Activated T-cell treated with anti-CD3 and anti-CD28 coated beads, Interleukin-2, amount 50 U/mL, for 4 hours (primary cell): Measurements from ENCODE around the gene CTNNA2. TPM values are rescaled to one million over a fixed set of nuclear protein-coding genes. Genes with fewer than 3 reads are reported as not detected.

Source experiments
- ATAC-seq, 2 donors: fragments of 200-7000 bp; cut with Tn5 transposase; one replicate each; pipeline ENCODE4 v1.10.0; 2021
- DNase-seq: peaks from one replicate; pipeline ENCODE4 v3.0.0-alpha.2; 2020
- H3K27me3 Mint-ChIP-seq: one replicate; pipeline ENCODE4 v1.8.0; 2021; ENCODE audit warnings: low read depth, mixed read lengths
- H3K36me3 Mint-ChIP-seq: one replicate; pipeline ENCODE4 v1.8.0; 2022; ENCODE audit warnings: mixed read lengths; ENCODE audit not compliant: insufficient read depth
- H3K4me1 Mint-ChIP-seq: one replicate; pipeline ENCODE4 v1.8.0; 2021; ENCODE audit warnings: low read depth, mixed read lengths
- H3K4me3 Mint-ChIP-seq: one replicate; pipeline ENCODE4 v1.8.0; 2021; ENCODE audit warnings: mild to moderate bottlenecking, moderate library complexity, mixed read lengths
- H3K9me3 Mint-ChIP-seq: one replicate; pipeline ENCODE4 v1.8.0; 2021; ENCODE audit warnings: mixed read lengths
- total RNA-seq, 3 donors: library from RNA; stranded (reverse); gene quantifications; one replicate each; pipeline ENCODE4 v1.2.1, GENCODE V29; 2021

Gene CTNNA2
- total RNA-seq, 3 donors from 2014 or later = 0.08 TPM; not detected in 2

GRCh38 chr2:79630060-79630459 is 117.2 kb downstream of the CTNNA2 start:
- DNase-seq (no peak), ATAC-seq (no peak)
- H3K9me3 Mint-ChIP-seq = peaks cover 30% of the 10 kb centered on the region
- H3K4me1 Mint-ChIP-seq = no peaks in the 10 kb centered on the region
- no peaks in the 10 kb centered on the region for H3K36me3 Mint-ChIP-seq
- no peak overlapping the region for H3K4me3 Mint-ChIP-seq
- no peaks in the 10 kb centered on the region for H3K27me3 Mint-ChIP-seq

GRCh38 chr2:79630972-79631557 is 118.2 kb downstream of the CTNNA2 start:
- no peak overlapping the region for H3K4me3 Mint-ChIP-seq
- H3K4me1 Mint-ChIP-seq = no peaks in the 10 kb centered on the region
- DNase-seq = no peak
- H3K9me3 Mint-ChIP-seq = peaks cover 26% of the 10 kb centered on the region
- H3K27me3 Mint-ChIP-seq = no peaks in the 10 kb centered on the region
- no peak for ATAC-seq
- no peaks in the 10 kb centered on the region for H3K36me3 Mint-ChIP-seq

- Mint-ChIP-seq H3K4me3 (no peak overlapping the region), H3K4me1 (no peaks in the 10 kb centered on the region), H3K27me3 (no peaks in the 10 kb centered on the region), H3K36me3 (no peaks in the 10 kb centered on the region), H3K9me3 (peaks cover 14% of the 10 kb centered on the region)
- DNase-seq (no peak), ATAC-seq (no peak)
Measured at GRCh38 chr2:79638410-79638809, 125.6 kb downstream of the CTNNA2 start.

GRCh38 chr2:79638954-79639353 is 126.1 kb downstream of the CTNNA2 start:
- H3K4me1 Mint-ChIP-seq = no peaks in the 10 kb centered on the region

GRCh38 chr2:79640001-79640400 is 127.2 kb downstream of the CTNNA2 start:
- Mint-ChIP-seq H3K4me1 (no peaks in the 10 kb centered on the region), H3K9me3 (peaks cover 9% of the 10 kb centered on the region), H3K36me3 (no peaks in the 10 kb centered on the region), H3K4me3 (no peak overlapping the region), H3K27me3 (no peaks in the 10 kb centered on the region)
- DNase-seq = no peak
- ATAC-seq = no peak

More at GRCh38 chr2:79638954-79639353, 126.1 kb downstream of the CTNNA2 start:
- H3K27me3 Mint-ChIP-seq = no peaks in the 10 kb centered on the region
- ATAC-seq = no peak
- peaks cover 11% of the 10 kb centered on the region for H3K9me3 Mint-ChIP-seq
- DNase-seq = no peak
- no peak overlapping the region for H3K4me3 Mint-ChIP-seq
- H3K36me3 Mint-ChIP-seq = no peaks in the 10 kb centered on the region

GRCh38 chr2:79649531-79649930 is 136.7 kb downstream of the CTNNA2 start:
- Mint-ChIP-seq H3K27me3 (no peaks in the 10 kb centered on the region), H3K9me3 (peaks cover 34% of the 10 kb centered on the region), H3K36me3 (no peaks in the 10 kb centered on the region), H3K4me1 (no peaks in the 10 kb centered on the region), H3K4me3 (no peak overlapping the region)
- no peak for ATAC-seq
- no peak for DNase-seq

- Mint-ChIP-seq H3K36me3 (no peaks in the 10 kb centered on the region), H3K27me3 (no peaks in the 10 kb centered on the region), H3K4me3 (no peak overlapping the region), H3K9me3 (peaks cover 18% of the 10 kb centered on the region), H3K4me1 (no peaks in the 10 kb centered on the region)
- no peak for DNase-seq
- ATAC-seq = no peak
Measured at GRCh38 chr2:79660557-79660956, 147.7 kb downstream of the CTNNA2 start.

GRCh38 chr2:79665091-79665490 is 152.2 kb downstream of the CTNNA2 start:
- no peaks in the 10 kb centered on the region for H3K27me3 Mint-ChIP-seq
- ATAC-seq (no peak), DNase-seq (no peak)
- no peak overlapping the region for H3K4me3 Mint-ChIP-seq
- no peaks in the 10 kb centered on the region for H3K4me1 Mint-ChIP-seq
- H3K36me3 Mint-ChIP-seq = no peaks in the 10 kb centered on the region
- H3K9me3 Mint-ChIP-seq = peaks cover 21% of the 10 kb centered on the region

GRCh38 chr2:79666430-79666829 is 153.6 kb downstream of the CTNNA2 start:
- Mint-ChIP-seq H3K4me1 (no peaks in the 10 kb centered on the region), H3K9me3 (peaks cover 24% of the 10 kb centered on the region), H3K27me3 (no peaks in the 10 kb centered on the region), H3K4me3 (no peak overlapping the region), H3K36me3 (no peaks in the 10 kb centered on the region)
- ATAC-seq (no peak), DNase-seq (no peak)

GRCh38 chr2:79669714-79670113 is 156.9 kb downstream of the CTNNA2 start:
- H3K4me3 Mint-ChIP-seq = no peak overlapping the region
- DNase-seq (no peak), ATAC-seq (no peak)
- H3K4me1 Mint-ChIP-seq = no peaks in the 10 kb centered on the region
- H3K27me3 Mint-ChIP-seq = no peaks in the 10 kb centered on the region
- no peaks in the 10 kb centered on the region for H3K36me3 Mint-ChIP-seq
- H3K9me3 Mint-ChIP-seq = peaks cover 20% of the 10 kb centered on the region

GRCh38 chr2:79670198-79670597 is 157.3 kb downstream of the CTNNA2 start:
- Mint-ChIP-seq H3K4me3 (no peak overlapping the region), H3K4me1 (no peaks in the 10 kb centered on the region), H3K27me3 (no peaks in the 10 kb centered on the region), H3K36me3 (no peaks in the 10 kb centered on the region), H3K9me3 (peaks cover 16% of the 10 kb centered on the region)
- ATAC-seq = no peak
- DNase-seq = no peak

- ATAC-seq = no peak
Measured at GRCh38 chr2:79686884-79687283, 174.0 kb downstream of the CTNNA2 start.

GRCh38 chr2:79695248-79695647 is 182.4 kb downstream of the CTNNA2 start:
- DNase-seq = no peak
- H3K4me3 Mint-ChIP-seq = no peak overlapping the region
- peaks cover 9% of the 10 kb centered on the region for H3K9me3 Mint-ChIP-seq
- no peak for ATAC-seq
- H3K36me3 Mint-ChIP-seq = no peaks in the 10 kb centered on the region
- H3K4me1 Mint-ChIP-seq = no peaks in the 10 kb centered on the region
- no peaks in the 10 kb centered on the region for H3K27me3 Mint-ChIP-seq

More at GRCh38 chr2:79686884-79687283, 174.0 kb downstream of the CTNNA2 start:
- Mint-ChIP-seq H3K9me3 (peaks cover 9% of the 10 kb centered on the region), H3K4me1 (no peaks in the 10 kb centered on the region), H3K27me3 (no peaks in the 10 kb centered on the region), H3K36me3 (no peaks in the 10 kb centered on the region), H3K4me3 (no peak overlapping the region)
- DNase-seq = no peak

- DNase-seq (no peak), ATAC-seq (no peak)
- Mint-ChIP-seq H3K4me3 (no peak overlapping the region), H3K27me3 (no peaks in the 10 kb centered on the region), H3K36me3 (no peaks in the 10 kb centered on the region), H3K9me3 (peaks cover 10% of the 10 kb centered on the region), H3K4me1 (no peaks in the 10 kb centered on the region)
Measured at GRCh38 chr2:79697200-79697599, 184.3 kb downstream of the CTNNA2 start.

GRCh38 chr2:79700651-79701050 is 187.8 kb downstream of the CTNNA2 start:
- H3K4me1 Mint-ChIP-seq = no peaks in the 10 kb centered on the region
- H3K27me3 Mint-ChIP-seq = no peaks in the 10 kb centered on the region
- H3K9me3 Mint-ChIP-seq = peaks cover 13% of the 10 kb centered on the region
- H3K36me3 Mint-ChIP-seq = no peaks in the 10 kb centered on the region
- no peak overlapping the region for H3K4me3 Mint-ChIP-seq
- ATAC-seq = no peak
- no peak for DNase-seq

GRCh38 chr2:79702905-79703304 is 190.1 kb downstream of the CTNNA2 start:
- DNase-seq (no peak), ATAC-seq (no peak)
- Mint-ChIP-seq H3K36me3 (no peaks in the 10 kb centered on the region), H3K9me3 (peaks cover 19% of the 10 kb centered on the region), H3K4me3 (no peak overlapping the region), H3K27me3 (no peaks in the 10 kb centered on the region), H3K4me1 (no peaks in the 10 kb centered on the region)
